Thyroid gland (tissue), 4 donors: Measurements from ENCODE around the gene SLCO2B1.

Experiments used
- POLR2A ChIP-seq, 2 donors: fragments of 450-650 bp; IDR thresholded peaks; one replicate each; pipeline ENCODE4 v1.6.1; 2017; ENCODE audit warnings: antibody characterized with exemption in 2 of 2, mild to moderate bottlenecking in 2 of 2, moderate library complexity in 1 of 2
- TF ChIP-seq, protein P1 (sequence below), 6 experiments: fragments of 200-600 bp in 3 of 6; fragments of 450-650 bp in 3 of 6; sonication (generic) in 3 of 6; IDR thresholded peaks; one replicate each; pipeline ENCODE4 v1.5.1; 2016 to 2019; ENCODE audit warnings: antibody characterized with exemption in 6 of 6, mild to moderate bottlenecking in 2 of 6, inconsistent platforms in 1 of 6, moderate library complexity in 1 of 6

DNA sequence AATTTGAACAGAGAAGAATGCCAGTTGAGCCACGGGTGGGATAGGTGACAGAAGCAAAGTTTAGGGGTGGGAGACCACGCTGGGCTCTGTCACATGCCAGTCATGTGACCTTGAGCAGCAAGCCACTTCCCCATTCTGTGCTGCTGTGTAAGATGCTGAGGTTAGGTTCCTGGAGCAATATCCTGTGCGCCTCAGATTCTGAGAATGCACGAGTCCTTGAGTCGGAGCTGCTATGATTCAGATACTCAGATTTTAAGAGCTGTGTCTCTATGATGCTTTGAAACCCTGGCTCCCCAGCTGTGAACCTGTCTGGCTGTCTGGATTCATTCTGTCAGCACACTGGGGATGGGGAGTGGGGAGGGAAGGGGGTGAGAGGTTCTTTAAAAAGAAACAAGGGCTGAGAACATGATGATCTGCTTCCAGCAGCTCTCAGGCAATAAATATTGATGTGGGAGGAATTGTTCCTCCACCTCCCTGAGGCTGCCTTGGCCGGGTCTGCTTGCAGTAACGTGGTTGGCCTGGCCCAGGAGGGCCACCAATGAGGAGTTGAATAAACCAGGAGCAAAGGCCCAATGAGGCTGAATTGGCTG lies 24.0 kb downstream of the SLCO2B1 start:
- TF ChIP-seq, protein P1, sequence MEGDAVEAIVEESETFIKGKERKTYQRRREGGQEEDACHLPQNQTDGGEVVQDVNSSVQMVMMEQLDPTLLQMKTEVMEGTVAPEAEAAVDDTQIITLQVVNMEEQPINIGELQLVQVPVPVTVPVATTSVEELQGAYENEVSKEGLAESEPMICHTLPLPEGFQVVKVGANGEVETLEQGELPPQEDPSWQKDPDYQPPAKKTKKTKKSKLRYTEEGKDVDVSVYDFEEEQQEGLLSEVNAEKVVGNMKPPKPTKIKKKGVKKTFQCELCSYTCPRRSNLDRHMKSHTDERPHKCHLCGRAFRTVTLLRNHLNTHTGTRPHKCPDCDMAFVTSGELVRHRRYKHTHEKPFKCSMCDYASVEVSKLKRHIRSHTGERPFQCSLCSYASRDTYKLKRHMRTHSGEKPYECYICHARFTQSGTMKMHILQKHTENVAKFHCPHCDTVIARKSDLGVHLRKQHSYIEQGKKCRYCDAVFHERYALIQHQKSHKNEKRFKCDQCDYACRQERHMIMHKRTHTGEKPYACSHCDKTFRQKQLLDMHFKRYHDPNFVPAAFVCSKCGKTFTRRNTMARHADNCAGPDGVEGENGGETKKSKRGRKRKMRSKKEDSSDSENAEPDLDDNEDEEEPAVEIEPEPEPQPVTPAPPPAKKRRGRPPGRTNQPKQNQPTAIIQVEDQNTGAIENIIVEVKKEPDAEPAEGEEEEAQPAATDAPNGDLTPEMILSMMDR (IDR thresholded peaks at IDR 0.05): no peak
- no peak for TF ChIP-seq POLR2A (IDR thresholded peaks at IDR 0.05)
